NCI-H2029 (cell line): ENCODE data around the gene FCRL3.

Source experiments
- DNase-seq: peaks from one replicate; lab custom pipeline; 2025; lab: John Stamatoyannopoulos, UW

The FCRL3 gene

DNA sequence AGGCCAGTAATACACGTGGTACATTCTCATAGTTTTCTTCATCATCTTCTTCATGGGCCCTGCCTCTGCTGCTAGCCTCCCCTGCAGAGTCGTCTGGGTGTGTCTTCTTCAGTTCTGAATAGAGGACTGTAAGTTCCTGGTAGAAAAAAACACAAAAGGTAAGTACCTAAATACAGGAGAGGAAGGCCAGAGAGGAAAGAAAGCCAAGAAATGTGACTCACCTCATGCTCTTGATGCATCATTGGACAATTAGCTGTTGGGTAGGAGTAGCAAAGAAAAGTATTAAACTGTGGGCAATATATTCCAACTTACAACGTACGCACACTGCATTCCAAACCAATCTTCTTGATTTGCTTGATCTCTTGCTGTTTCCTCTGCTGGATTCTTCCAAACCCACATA is 21.8 kb downstream of the FCRL3 start:
- no peak for DNase-seq

DNA sequence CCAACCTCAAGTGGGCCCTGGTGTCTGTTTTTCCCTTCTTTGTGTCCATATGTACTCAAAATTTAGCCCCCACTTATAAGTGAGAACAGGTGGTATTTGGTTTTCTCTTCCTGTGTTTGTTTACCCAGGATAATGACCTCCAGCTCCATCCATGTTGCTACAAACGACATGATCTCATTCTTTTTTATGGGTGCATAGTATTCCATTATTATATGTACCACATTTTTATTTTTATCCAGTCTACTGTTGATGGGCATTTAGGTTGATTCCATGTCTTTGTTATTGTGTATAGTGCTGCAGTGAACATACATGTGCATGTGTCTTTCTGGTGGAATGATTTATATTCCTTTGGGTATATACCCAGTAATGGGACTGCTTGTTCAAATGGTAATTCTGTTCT is 27.6 kb downstream of the FCRL3 start:
- DNase-seq = no peak

DNA sequence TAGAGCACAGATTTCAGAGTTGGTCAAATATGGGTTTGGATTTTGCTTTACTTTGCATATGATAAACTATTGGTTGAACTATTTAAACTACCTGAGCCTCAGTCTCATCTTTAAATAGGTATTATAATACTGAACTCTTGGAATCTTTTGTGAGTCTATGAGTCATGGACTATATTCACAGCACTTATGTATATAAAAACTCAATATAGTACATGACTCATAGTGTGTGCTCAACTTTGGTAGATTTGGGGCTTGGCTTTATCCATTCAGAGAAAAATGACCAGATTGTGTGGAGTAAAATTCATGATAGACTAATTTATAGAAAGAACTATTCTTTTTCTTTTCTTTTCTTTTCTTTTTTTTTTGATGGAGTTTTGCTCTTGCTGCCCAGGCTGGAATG is 28.7 kb downstream of the FCRL3 start:
- DNase-seq = no peak

- no peak for DNase-seq
Observed at GRCh38 chr1:157659576-157660247, 40.9 kb downstream of the FCRL3 start.

- DNase-seq = no peak
Observed at GRCh38 chr1:157658571-157658970, 42.0 kb downstream of the FCRL3 start.

GRCh38 chr1:157653494-157653873 is 47.1 kb downstream of the FCRL3 start:
- DNase-seq = no peak

DNA sequence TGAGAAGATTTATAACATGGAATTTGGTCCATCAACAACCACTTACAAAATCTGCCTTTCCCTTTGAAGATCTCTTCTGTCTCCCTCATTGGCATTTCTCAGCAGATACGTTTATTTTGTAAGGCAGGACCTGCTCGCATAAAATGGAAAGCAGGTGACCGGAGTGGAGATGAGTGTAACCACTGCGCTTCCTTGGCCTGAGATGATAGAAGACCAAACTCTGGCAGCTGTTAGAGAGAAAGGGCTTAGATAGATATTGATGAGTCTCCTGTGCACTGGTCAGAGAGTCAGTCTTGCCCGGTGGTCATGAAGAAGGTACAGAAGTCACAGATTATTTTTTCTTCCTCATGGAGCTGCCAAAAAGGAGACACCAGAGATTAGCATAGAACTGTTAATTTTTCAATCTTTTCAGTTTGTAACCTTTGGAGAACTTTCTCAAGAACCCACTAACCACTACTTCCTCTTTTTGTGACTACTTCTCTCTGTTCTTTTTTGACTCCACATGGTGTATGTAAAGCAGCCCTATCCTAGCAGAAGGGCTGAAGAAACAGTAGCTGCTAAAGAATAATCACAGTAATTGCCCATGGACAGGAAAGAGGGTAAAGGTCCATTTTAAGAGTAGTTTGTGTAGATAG is 47.6 kb downstream of the FCRL3 start:
- no peak for DNase-seq

DNA sequence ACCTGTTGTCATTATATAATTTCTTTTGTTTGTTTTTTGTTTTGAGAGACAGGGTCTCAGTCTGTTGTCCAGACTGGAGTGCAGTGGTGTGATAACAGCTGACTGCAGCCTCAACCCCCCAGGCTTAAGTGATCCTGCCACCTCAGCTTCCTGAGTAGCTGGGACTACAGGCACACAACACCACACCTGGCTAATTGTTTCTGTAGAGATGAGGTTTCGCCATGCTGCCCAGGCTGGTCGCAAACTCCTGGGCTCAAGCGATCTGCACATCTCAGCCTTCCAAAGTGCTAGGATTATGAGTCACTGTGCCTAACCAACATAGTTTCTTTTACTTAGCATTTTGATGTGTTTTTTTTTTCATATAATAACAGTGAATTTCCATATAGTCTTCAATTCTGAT is 52.3 kb downstream of the FCRL3 start:
- DNase-seq = no peak

GRCh38 chr1:157646144-157646543 is 54.4 kb downstream of the FCRL3 start:
- no peak for DNase-seq

DNA sequence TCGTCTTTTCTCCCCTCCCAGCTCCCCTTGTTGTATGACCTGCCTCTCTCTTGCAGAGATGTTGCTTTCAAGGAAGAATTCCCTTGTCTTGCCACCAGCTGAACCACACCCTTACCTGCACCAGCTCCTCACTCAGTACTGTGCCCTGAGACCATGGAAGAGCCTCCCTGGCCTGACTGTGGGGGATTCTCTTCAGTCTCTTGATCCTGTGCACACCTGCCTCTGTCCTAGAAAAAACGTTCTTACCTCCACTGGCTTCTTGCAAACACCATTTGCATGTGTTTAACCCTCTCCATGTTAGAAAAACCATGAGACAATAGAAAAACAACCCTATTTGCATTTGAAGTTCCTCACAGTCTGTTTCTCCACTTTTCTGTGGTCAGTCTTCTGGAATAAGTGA is 59.4 kb downstream of the FCRL3 start:
- no peak for DNase-seq

- peak; percentile 79 for DNase-seq
Observed at GRCh38 chr1:157639800-157640199, 60.8 kb downstream of the FCRL3 start.

- DNase-seq = no peak
Observed at GRCh38 chr1:157628773-157629172, 71.8 kb downstream of the FCRL3 start.
